Stimulated activated CD4-positive, alpha-beta T cell treated with anti-CD3 and anti-CD28 coated beads, Interleukin-12 subunit alpha, Interleukin-12 subunit beta, amount 100 ng/mL, for 48 hours (primary cell): ENCODE results near the gene SVIL.

Source experiments
- DNase-seq, 3 donors: peaks; one replicate each; pipeline ENCODE4 v3.0.0-alpha.2; 2020; ENCODE audit warnings: low read depth in 2 of 3, low spot score in 1 of 3

The SVIL gene

GRCh38 chr10:29431711-29432110 is 203.1 kb downstream of the SVIL start:
- DNase-seq: no peak

GRCh38 chr10:29430101-29430500 is 204.7 kb downstream of the SVIL start:
- no peak for DNase-seq

DNA sequence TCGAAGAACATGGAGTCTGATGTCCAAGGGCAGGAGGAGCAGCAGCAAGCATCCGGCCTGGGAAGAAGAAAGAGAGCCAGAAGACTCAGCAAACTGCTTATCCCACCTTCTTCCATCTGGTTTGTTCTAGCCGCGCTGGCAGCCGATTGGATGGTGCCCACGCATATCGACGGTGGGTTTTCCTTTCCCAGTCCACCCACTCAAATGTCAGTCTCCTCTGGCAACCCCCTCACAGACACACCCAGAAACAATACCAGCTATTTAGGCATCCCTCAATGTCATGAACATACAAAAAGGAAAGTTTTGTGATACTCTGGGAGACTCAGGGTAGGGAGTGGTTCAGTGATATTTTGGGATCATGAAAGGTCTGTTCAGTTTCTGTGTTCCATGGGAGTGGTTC is 206.3 kb downstream of the SVIL start:
- DNase-seq: no peak

GRCh38 chr10:29427667-29428066 is 207.1 kb downstream of the SVIL start:
- no peak for DNase-seq

- DNase-seq: no peak
Measured at GRCh38 chr10:29426420-29426819, 208.4 kb downstream of the SVIL start.

DNA sequence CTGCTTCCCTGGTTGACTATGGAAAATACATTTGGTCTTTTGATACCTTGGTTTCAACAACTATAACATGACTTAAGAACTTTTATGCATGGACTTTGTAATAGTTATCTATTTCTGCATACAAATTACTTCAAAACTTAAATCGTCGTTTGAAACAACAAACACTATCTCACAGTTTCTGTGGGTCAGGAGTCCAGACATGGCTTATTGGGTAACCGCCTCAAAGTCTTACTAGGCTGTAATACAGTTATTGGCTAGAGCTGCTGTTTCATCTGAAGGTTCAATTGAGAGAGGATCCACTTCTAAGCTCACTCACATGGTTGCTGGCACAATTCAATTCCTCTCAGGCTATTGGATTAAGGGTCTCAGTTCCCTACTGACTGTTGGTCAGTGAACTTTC is 210.8 kb downstream of the SVIL start:
- DNase-seq: no peak

GRCh38 chr10:29420744-29421143 is 214.0 kb downstream of the SVIL start:
- no peak for DNase-seq

DNA sequence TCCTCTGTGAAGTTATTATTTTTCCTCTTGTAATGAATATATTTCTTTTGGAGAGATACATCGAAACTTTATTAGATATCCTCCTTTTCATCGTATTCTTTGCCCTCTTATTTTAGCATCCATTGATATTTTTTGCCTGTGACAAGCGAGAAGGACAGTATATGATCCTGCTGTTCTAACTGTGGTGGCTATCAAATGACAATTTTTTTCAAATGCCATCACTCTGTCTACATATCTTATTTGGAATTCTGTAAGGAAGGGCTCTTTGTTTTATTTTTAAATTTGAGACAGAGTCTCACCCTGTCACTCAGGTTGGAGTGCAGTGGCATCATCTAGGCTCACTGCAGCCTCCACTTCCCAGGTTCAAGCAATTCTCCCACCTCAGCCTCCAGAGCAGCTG is 217.4 kb downstream of the SVIL start:
- no peak for DNase-seq

DNA sequence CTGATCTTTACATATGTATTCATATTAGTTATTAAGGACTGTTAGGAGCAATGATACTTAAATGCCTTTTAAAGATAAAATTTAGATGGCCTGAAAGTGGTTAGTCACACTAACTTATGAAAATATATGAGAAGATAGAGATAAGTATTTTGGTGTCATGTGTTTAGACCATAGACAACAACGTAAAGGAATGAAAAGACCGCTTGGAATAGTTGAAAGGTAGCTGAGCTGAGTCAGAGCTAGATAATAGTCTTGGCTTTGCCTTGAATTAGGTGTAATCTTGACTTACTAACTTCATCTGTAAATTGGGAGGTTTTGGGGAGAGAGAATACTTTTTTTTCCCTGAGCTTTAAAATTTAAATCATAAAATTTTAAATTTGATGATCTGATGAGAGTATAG is 218.9 kb downstream of the SVIL start:
- DNase-seq: no peak

GRCh38 chr10:29414501-29414900 is 220.3 kb downstream of the SVIL start:
- DNase-seq: no peak

DNA sequence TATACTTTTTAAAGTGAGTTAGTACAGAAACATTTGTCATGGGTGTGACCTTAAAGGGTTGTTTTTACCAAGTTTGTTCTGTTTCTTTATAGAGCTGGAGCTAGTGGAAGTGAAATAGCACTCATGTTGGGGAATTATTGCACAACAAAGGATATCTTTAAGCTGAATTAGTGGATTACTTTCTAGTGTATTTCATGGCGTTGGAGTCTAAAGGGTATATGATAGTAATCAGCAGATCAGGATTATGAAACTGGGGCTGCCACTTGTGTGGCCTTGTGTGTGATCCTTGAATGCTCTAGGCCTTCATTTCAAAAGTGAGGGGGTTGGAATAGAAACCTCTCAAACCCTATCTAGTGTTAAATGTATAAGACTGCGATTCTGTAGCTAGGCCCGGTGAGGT is 222.3 kb downstream of the SVIL start:
- peak in 1 of 3 donors; percentile 3 for DNase-seq

DNA sequence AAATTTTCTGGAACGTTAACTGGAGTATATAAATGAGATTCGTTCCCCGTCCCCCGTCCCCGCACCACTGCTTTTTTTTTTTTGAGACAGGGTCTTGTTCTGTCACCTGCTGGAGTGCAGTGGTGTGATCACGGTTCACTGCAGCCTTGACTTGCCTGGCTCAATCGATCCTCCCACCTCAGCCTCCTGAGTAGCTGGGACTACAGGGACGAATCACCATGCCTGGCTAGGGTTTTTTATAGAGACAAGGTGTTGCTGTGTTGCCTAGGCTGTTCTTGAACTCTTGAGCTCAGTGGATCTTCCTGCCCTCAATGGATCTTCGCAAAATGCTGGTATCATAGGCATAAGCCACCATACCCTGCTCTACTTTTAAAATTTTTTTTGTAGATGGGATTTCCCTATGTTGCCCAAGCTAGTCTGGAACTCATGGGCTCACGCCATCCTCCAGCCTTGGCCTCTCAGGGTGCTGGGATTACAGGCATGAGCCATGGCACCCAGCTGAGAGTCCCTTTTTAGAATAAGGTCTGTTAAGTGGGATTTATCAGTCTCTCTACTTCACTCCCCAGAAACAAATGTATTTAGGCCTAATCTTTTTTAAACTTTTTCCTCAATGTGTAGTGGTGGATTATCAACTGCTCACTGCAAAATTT is 223.0 kb downstream of the SVIL start:
- DNase-seq: no peak

DNA sequence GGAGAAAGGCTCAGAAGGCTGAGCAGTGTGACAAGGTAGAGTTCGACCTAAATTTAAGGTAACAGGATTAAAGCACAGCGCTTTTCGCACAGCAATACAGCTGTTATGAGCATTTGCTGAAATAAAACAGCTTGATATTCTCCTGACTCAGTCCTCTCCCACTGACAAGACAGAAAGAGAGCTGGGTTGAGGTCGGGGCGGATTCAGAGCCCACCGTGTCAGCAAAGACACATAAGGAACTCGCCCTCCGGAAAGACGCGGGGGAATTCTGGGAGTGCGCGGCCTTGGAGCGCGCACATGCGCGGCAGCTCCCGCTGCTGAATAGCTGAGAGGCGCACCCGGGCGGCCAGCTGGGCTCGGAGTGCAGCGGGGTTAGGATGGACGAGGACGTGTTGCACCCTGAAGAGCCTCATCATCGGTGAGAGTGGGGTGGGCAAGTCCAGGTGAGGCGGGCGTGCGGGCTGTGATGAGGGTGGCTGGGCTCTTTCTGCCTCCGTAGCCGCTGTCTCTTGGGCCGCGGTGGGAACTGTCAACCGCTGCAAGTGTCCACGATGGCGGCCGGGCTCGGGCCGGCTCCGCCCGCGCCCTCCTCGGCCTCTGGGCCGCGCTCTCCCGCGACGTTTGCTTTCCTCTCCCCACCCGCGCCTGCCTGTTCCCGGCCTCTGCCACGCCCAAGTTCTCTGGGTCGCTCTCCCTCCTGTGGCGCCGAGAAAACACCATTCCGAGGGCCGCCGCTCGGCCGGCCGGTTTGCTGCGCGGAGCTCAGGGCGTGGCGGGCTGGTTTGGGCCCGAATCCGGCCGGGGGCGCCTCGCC is 225.3 kb downstream of the SVIL start:
- DNase-seq: peak in 2 of 3 donors; percentile 12 to 42

- DNase-seq: no peak
Measured at GRCh38 chr10:29408847-29409240, 225.9 kb downstream of the SVIL start.
